GM15510 (cell line): ENCODE results near the gene SETDB1.

ENCODE experiments used
- POLR2A ChIP-seq: IDR thresholded peaks from 3 replicates; pipeline ENCODE4 v1.6.1; 2011; ENCODE audit warnings: borderline replicate concordance; ENCODE audit not compliant: insufficient read length; ENCODE audit errors: extremely low read depth

The SETDB1 gene

GRCh38 chr1:150981805-150982712, 55.9 kb downstream of the SETDB1 start, which contains the start of gene ANXA9:
ANXA9 (plus strand) TSS chr1:150982292; CDS start chr1:150983106, 814 bp downstream.
- no peak for TF ChIP-seq POLR2A

GRCh38 chr1:150985179-150985825, 59.1 kb downstream of the SETDB1 start:
- TF ChIP-seq POLR2A = no peak

DNA sequence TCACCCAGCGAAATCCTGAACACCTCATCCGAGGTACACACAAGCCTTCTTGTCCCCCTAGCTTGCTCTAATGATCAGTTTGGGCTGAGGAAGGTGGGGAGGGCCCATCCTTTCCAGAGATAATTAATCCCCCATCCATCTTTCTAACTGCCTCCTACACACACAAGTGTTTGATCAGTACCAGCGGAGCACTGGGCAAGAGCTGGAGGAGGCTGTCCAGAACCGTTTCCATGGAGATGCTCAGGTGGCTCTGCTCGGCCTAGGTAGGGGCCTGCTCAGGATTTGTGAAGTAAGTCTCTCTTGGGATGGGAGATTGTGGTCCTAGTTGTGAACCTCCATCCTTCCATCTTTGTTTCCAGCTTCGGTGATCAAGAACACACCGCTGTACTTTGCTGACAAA, 61.8 kb downstream of the SETDB1 start:
- no peak for TF ChIP-seq POLR2A

DNA sequence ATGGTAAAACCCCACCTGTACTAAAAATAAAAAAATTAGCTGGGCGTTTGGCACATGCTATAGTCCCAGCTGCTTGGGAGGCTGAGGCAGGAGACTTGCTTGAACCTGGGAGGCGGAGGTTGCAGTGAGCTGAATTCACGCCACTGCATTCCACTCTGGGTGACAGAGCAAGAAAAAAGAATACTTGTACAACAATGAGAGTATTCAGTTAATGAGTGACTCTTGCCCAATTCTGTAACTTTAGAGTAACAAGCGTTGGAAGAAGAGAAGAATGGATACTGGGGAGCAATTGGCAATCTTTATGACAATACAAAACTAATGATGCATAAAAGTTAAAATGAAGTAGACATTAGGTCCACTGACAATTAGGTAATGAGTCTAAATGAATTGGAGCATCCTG, 66.5 kb downstream of the SETDB1 start:
- no peak for TF ChIP-seq POLR2A

DNA sequence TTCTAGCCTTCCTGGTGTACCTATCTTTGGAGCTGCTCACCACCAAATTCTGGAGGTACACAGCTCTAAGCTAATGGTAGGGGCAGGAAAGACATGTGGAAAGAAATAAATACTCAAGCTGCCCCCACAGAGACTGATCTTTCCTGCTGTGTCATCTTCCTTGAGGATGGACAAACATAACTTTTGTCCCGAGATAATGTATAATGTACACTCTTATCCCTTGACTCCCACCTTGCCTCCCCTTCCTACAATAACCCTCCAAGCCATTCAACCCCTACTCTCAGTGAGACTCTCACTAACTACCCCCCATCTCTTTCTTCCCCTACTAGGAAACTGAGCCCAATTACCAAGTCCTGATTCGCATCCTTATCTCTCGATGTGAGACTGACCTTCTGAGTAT, 68.1 kb downstream of the SETDB1 start:
- no peak for TF ChIP-seq POLR2A

GRCh38 chr1:150995460-150995859, 69.3 kb downstream of the SETDB1 start:
- no peak for TF ChIP-seq POLR2A

- no peak for TF ChIP-seq POLR2A
Measured at GRCh38 chr1:150995896-150996295, 69.7 kb downstream of the SETDB1 start.

- TF ChIP-seq POLR2A = no peak
Measured at GRCh38 chr1:150997126-150997872, 71.1 kb downstream of the SETDB1 start.

GRCh38 chr1:150997949-150998348, 71.8 kb downstream of the SETDB1 start:
- TF ChIP-seq POLR2A = no peak

GRCh38 chr1:150999051-150999674, 73.0 kb downstream of the SETDB1 start:
- no peak for TF ChIP-seq POLR2A

GRCh38 chr1:150999926-151000325, 73.8 kb downstream of the SETDB1 start:
- no peak for TF ChIP-seq POLR2A

DNA sequence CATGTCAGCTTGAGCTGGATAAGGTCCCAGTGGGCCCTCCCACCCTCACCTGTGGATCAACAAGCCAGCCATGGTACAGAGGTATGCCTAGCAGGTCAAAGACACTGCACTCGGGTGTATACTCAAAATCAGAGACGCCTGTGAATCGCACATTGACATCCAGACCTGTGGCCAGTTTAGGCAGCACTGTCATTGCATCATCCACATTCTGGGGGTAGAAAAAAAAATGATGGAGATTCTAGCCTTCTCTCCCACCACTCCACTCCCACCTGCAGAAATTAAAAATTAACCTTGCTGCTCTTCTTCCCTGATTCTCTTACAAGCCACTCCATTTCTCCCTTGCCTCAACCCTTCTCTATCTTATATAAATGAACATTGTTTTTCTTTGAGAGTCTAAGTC, 74.2 kb downstream of the SETDB1 start:
- no peak for TF ChIP-seq POLR2A

DNA sequence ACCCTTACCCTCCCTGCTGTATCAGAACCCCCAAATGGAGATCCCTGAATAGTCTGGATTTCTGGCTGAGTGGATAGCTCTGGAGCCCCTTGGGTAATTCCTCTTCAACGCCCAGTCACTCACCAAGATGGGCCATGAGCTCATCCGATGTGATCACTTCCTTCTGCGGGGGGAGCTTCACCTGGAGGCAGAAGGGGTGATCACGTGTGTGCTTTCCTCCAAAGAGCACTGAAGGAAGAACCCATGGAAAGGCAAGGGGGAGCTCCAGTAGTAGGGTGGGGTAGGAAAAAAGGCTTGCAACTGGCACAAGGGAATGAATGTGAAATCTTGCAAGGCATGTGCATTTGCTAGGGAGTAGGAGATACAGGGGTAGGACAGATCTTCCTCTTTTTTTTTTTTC, 75.4 kb downstream of the SETDB1 start:
- no peak for TF ChIP-seq POLR2A

GRCh38 chr1:151002051-151002450, 75.9 kb downstream of the SETDB1 start:
- no peak for TF ChIP-seq POLR2A

DNA sequence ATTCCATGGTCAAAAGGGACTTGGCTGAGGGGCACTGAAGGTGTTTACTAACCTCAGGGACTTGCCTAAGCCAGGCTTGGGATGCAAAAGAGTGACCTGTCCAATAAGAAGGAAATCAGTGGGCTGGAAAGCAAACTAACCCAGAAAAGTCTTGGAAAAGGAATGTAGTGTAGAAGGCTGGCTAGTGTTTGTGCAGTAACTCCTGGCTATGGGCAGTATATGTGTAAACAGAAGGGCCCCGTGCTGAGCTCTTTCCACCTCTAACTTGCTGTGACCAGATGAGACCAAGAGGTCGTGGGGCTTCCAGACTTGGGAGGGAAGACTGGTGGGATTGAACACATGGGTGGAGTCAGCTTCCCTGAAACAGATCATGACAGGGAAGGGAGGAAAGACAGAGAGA, 76.4 kb downstream of the SETDB1 start:
- TF ChIP-seq POLR2A = no peak

DNA sequence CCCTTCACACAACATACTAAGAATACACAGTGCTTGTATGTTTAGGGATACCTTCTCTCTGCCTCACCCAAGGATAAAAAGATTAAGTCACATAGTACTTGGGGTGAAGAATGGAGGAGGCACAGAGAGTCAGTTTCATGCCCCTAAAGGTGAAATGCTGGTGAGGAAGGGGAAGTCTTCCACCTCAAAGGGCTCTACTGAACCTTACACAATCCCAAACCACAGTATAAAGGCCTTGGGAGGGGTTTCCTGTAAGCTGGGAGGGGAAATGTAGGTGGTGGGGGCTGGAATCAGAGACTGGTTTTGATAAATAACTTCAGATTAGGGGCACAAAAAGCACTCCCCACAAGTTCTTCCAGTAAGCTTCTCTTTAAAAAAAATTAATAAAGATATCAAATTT, 77.0 kb downstream of the SETDB1 start:
- no peak for TF ChIP-seq POLR2A
